ENCODE results near the gene VAV2. TPM values are rescaled to one million over a fixed set of nuclear protein-coding genes. Genes with fewer than 3 reads are reported as not detected.

Gene VAV2
- total and polyA plus RNA-seq, 12 donors = 2.9 to 7.1 (median 5.0) TPM

- Histone ChIP-seq H3K27me3 (no peaks in the 10 kb centered on the region), H3K9me3 (peaks cover 0 to 5% (median 0%) of the 10 kb centered on the region in 11 donors), H3K4me1 (peaks cover 0 to 19% (median 0%) of the 10 kb centered on the region in 9 donors), H3K27ac (no peak overlapping the region), H3K36me3 (no peaks in the 10 kb centered on the region), H3K4me3 (no peak overlapping the region)
- ATAC-seq (no peak), DNase-seq (no peak)
- WGBS, 2 donors = 81 to 82% methylated on average over 6 of the region's 6 CpGs
- TF ChIP-seq CTCF (IDR thresholded peaks at IDR 0.05) = no peak
- intact Hi-C loops (cut with DNase I) = no loop called here
These were observed 21.5 kb downstream of the VAV2 start for GRCh38 chr9:133970581-133971058.

- Histone ChIP-seq H3K4me1 (peaks cover 0 to 19% (median 0%) of the 10 kb centered on the region in 9 donors), H3K27ac (no peak overlapping the region), H3K4me3 (no peak overlapping the region), H3K27me3 (no peaks in the 10 kb centered on the region), H3K36me3 (no peaks in the 10 kb centered on the region), H3K9me3 (peaks cover 0 to 11% (median 0%) of the 10 kb centered on the region in 11 donors)
- 86 to 90% methylated on average over 25 of the region's 25 CpGs for whole genome bisulfite sequencing, 2 donors
- TF ChIP-seq CTCF (IDR thresholded peaks at IDR 0.05) = no peak
- ATAC-seq (peak in 1 of 8 donors; percentile 45), DNase-seq (no peak)
- intact Hi-C loops (cut with DNase I) = no loop called here
These were observed 22.2 kb downstream of the VAV2 start for GRCh38 chr9:133969681-133970580.

GRCh38 chr9:133968966-133969617 is 23.0 kb downstream of the VAV2 start:
- Histone ChIP-seq H3K4me3 (no peak overlapping the region), H3K27ac (no peak overlapping the region), H3K4me1 (peaks cover 0 to 19% (median 0%) of the 10 kb centered on the region in 9 donors), H3K9me3 (peaks cover 0 to 19% (median 8%) of the 10 kb centered on the region in 11 donors), H3K36me3 (no peaks in the 10 kb centered on the region), H3K27me3 (no peaks in the 10 kb centered on the region)
- ATAC-seq (peak in 1 of 8 donors; percentile 10), DNase-seq (no peak)
- intact Hi-C loops (cut with DNase I) = no loop called here
- WGBS, 2 donors = 81 to 86% methylated on average over 22 of the region's 22 CpGs
- TF ChIP-seq CTCF (IDR thresholded peaks at IDR 0.05) = no peak

GRCh38 chr9:133968428-133968827 is 23.7 kb downstream of the VAV2 start:
- Histone ChIP-seq H3K27me3 (no peaks in the 10 kb centered on the region), H3K4me1 (peaks cover 0 to 13% (median 0%) of the 10 kb centered on the region in 9 donors), H3K27ac (no peak overlapping the region), H3K9me3 (peaks cover 0 to 23% (median 10%) of the 10 kb centered on the region in 11 donors), H3K36me3 (no peaks in the 10 kb centered on the region), H3K4me3 (no peak overlapping the region)
- TF ChIP-seq CTCF (IDR thresholded peaks at IDR 0.05) = no peak
- ATAC-seq (peak in 1 of 8 donors; percentile 36), DNase-seq (no peak)
- 82 to 87% methylated on average over 12 of the region's 12 CpGs for WGBS, 2 donors
- intact Hi-C loops (cut with DNase I) = no loop called here
